ENCODE results near the gene BEST3. TPM values are rescaled to one million over a fixed set of nuclear protein-coding genes. Genes with fewer than 3 reads are reported as not detected.

The BEST3 gene
- total and polyA plus RNA-seq, 2 experiments from 2014 or later = not detected

DNA sequence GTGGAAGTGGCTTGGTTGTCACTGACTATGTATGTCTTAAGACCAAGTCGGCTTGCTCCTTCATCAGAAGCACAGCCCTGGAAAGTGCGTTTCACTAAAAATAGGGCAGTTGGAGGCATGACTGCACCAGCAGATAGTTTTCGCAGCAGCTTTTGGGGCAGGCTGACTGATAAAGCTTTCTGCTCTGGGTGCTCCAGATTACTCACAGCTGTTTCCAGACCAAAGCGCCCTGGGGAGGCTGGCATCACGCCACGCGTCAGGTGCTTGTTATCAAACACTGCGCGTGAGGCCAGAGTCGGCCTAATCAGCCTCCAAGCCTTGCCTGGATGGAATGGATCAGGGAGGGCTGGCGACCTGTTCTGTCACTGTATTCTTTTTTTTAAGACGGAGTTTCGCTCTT, 75.1 kb downstream of the BEST3 start:
- H2AFZ ChIP-seq = no peak overlapping the region
- no peaks in the 10 kb centered on the region for H3F3A ChIP-seq (replicated peaks; ENCODE audit: low read depth)
- H3K4me1 Mint-ChIP-seq = no peaks in the 10 kb centered on the region; the same call in 2 of the 3 replicates
- no peak overlapping the region for H3K27ac ChIP-seq (ENCODE audit: low read depth)
- no peaks in the 10 kb centered on the region for H3K27me3 ChIP-seq (ENCODE audit: insufficient read depth)
- no peak overlapping the region for H3K4me3 ChIP-seq
- no peaks in the 10 kb centered on the region for H4K20me1 ChIP-seq (replicated peaks; ENCODE audit: insufficient read depth)
- no peak overlapping the region for H3K4me3 Mint-ChIP-seq
- no peak overlapping the region for H3K27ac Mint-ChIP-seq
- H3K9me3 Mint-ChIP-seq = no peaks in the 10 kb centered on the region
- ATAC-seq (no peak), DNase-seq (ENCODE audit: low spot score) (no peak)
- H3K9me2 ChIP-seq (ENCODE audit: insufficient read depth) = peaks cover 9% of the 10 kb centered on the region; the same call in 1 of the 2 replicates
- no peak for TF ChIP-seq EZH2 (IDR thresholded peaks at IDR 0.05; ENCODE audit: low read depth, unreplicated experiment)
- TF ChIP-seq ZNF114 (CRISPR knock-in tag; IDR thresholded peaks at IDR 0.05) = no peak
- TF ChIP-seq CREB1 (CRISPR knock-in tag; IDR thresholded peaks at IDR 0.05; ENCODE audit: low read depth) = no peak
- H3K36me3 Mint-ChIP-seq (ENCODE audit: low read depth) = no peaks in the 10 kb centered on the region
- peaks cover 3% of the 10 kb centered on the region for H3K27me3 Mint-ChIP-seq (ENCODE audit: insufficient read depth, low read depth, poor library complexity)
- no peaks in the 10 kb centered on the region for H3K79me2 ChIP-seq (replicated peaks; ENCODE audit: insufficient read depth)
- no peak overlapping the region for H3K4me2 ChIP-seq
- H3K36me3 ChIP-seq (ENCODE audit: insufficient read depth) = no peaks in the 10 kb centered on the region
- no peaks in the 10 kb centered on the region for H3K4me1 ChIP-seq (ENCODE audit: insufficient read depth)

DNA sequence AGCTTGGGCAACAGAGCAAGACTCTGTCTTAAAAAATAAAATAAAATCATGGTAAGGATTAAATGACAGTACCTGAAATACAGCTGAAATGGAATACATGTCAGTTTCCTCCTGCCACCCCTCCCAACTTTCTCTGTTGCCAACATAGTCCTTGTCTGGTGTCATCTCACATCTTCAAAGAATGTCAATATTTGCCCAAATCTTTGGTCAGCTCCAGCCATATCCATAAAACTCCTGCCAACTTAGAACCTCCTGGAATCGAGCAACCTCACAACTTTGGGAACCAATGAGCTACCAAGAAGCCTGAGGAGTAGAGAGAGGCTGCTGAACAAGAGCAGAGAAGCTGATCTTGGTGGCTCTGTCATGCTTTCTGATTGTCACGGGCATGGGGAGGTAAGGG, 77.6 kb downstream of the BEST3 start:
- Histone ChIP-seq H3K4me1 (ENCODE audit: insufficient read depth) (no peaks in the 10 kb centered on the region), H4K20me1 (replicated peaks; ENCODE audit: insufficient read depth) (no peaks in the 10 kb centered on the region), H3K79me2 (replicated peaks; ENCODE audit: insufficient read depth) (no peaks in the 10 kb centered on the region), H3K9me2 (ENCODE audit: insufficient read depth) (peaks cover 13% of the 10 kb centered on the region; the same call in 1 of the 2 replicates), H3K36me3 (ENCODE audit: insufficient read depth) (no peaks in the 10 kb centered on the region), H3K4me3 (no peak overlapping the region), H3K4me2 (no peak overlapping the region), H3K27me3 (ENCODE audit: insufficient read depth) (no peaks in the 10 kb centered on the region), H3K27ac (ENCODE audit: low read depth) (no peak overlapping the region), H3F3A (replicated peaks; ENCODE audit: low read depth) (no peaks in the 10 kb centered on the region), H2AFZ (no peak overlapping the region)
- H3K27ac Mint-ChIP-seq = no peak overlapping the region
- no peak for ATAC-seq
- no peaks in the 10 kb centered on the region for H3K36me3 Mint-ChIP-seq (ENCODE audit: low read depth)
- no peak for DNase-seq (ENCODE audit: low spot score)
- no peak overlapping the region for H3K4me3 Mint-ChIP-seq
- H3K9me3 Mint-ChIP-seq = no peaks in the 10 kb centered on the region
- no peaks in the 10 kb centered on the region for H3K4me1 Mint-ChIP-seq
- peaks cover 4% of the 10 kb centered on the region for H3K27me3 Mint-ChIP-seq (ENCODE audit: insufficient read depth, low read depth, poor library complexity)
- TF ChIP-seq, protein P1, sequence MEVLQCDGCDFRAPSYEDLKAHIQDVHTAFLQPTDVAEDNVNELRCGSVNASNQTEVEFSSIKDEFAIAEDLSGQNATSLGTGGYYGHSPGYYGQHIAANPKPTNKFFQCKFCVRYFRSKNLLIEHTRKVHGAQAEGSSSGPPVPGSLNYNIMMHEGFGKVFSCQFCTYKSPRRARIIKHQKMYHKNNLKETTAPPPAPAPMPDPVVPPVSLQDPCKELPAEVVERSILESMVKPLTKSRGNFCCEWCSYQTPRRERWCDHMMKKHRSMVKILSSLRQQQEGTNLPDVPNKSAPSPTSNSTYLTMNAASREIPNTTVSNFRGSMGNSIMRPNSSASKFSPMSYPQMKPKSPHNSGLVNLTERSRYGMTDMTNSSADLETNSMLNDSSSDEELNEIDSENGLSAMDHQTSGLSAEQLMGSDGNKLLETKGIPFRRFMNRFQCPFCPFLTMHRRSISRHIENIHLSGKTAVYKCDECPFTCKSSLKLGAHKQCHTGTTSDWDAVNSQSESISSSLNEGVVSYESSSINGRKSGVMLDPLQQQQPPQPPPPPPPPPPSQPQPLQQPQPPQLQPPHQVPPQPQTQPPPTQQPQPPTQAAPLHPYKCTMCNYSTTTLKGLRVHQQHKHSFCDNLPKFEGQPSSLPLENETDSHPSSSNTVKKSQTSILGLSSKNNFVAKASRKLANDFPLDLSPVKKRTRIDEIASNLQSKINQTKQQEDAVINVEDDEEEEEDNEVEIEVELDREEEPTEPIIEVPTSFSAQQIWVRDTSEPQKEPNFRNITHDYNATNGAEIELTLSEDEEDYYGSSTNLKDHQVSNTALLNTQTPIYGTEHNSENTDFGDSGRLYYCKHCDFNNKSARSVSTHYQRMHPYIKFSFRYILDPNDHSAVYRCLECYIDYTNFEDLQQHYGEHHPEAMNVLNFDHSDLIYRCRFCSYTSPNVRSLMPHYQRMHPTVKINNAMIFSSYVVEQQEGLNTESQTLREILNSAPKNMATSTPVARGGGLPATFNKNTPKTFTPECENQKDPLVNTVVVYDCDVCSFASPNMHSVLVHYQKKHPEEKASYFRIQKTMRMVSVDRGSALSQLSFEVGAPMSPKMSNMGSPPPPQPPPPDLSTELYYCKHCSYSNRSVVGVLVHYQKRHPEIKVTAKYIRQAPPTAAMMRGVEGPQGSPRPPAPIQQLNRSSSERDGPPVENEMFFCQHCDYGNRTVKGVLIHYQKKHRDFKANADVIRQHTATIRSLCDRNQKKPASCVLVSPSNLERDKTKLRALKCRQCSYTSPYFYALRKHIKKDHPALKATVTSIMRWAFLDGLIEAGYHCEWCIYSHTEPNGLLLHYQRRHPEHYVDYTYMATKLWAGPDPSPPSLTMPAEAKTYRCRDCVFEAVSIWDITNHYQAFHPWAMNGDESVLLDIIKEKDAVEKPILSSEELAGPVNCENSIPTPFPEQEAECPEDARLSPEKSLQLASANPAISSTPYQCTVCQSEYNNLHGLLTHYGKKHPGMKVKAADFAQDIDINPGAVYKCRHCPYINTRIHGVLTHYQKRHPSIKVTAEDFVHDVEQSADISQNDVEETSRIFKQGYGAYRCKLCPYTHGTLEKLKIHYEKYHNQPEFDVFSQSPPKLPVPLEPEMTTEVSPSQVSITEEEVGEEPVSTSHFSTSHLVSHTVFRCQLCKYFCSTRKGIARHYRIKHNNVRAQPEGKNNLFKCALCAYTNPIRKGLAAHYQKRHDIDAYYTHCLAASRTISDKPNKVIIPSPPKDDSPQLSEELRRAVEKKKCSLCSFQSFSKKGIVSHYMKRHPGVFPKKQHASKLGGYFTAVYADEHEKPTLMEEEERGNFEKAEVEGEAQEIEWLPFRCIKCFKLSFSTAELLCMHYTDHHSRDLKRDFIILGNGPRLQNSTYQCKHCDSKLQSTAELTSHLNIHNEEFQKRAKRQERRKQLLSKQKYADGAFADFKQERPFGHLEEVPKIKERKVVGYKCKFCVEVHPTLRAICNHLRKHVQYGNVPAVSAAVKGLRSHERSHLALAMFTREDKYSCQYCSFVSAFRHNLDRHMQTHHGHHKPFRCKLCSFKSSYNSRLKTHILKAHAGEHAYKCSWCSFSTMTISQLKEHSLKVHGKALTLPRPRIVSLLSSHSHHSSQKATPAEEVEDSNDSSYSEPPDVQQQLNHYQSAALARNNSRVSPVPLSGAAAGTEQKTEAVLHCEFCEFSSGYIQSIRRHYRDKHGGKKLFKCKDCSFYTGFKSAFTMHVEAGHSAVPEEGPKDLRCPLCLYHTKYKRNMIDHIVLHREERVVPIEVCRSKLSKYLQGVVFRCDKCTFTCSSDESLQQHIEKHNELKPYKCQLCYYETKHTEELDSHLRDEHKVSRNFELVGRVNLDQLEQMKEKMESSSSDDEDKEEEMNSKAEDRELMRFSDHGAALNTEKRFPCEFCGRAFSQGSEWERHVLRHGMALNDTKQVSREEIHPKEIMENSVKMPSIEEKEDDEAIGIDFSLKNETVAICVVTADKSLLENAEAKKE (CRISPR knock-in tag; IDR thresholded peaks at IDR 0.05) = no peak
- TF ChIP-seq, protein P2, sequence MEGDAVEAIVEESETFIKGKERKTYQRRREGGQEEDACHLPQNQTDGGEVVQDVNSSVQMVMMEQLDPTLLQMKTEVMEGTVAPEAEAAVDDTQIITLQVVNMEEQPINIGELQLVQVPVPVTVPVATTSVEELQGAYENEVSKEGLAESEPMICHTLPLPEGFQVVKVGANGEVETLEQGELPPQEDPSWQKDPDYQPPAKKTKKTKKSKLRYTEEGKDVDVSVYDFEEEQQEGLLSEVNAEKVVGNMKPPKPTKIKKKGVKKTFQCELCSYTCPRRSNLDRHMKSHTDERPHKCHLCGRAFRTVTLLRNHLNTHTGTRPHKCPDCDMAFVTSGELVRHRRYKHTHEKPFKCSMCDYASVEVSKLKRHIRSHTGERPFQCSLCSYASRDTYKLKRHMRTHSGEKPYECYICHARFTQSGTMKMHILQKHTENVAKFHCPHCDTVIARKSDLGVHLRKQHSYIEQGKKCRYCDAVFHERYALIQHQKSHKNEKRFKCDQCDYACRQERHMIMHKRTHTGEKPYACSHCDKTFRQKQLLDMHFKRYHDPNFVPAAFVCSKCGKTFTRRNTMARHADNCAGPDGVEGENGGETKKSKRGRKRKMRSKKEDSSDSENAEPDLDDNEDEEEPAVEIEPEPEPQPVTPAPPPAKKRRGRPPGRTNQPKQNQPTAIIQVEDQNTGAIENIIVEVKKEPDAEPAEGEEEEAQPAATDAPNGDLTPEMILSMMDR (conservative IDR thresholded peaks at IDR 0.05; ENCODE audit: low read depth in 2 of 2) = no peak
- no peak for TF ChIP-seq EZH2phosphoT487 (IDR thresholded peaks at IDR 0.05; ENCODE audit: unreplicated experiment)
- no peak for TF ChIP-seq STAT1 (IDR thresholded peaks at IDR 0.05; ENCODE audit: unreplicated experiment)
- no peak for TF ChIP-seq EZH2 (IDR thresholded peaks at IDR 0.05; ENCODE audit: low read depth, unreplicated experiment)
- no peak for TF ChIP-seq POLR2AphosphoS5 (IDR thresholded peaks at IDR 0.05; ENCODE audit: low read depth)
- no peak for TF ChIP-seq JUNB (IDR thresholded peaks at IDR 0.05; ENCODE audit: unreplicated experiment)
- TF ChIP-seq ZNF331 (CRISPR knock-in tag; IDR thresholded peaks at IDR 0.05; ENCODE audit: low read depth) = no peak
- no peak for TF ChIP-seq CREB1 (CRISPR knock-in tag; IDR thresholded peaks at IDR 0.05; ENCODE audit: low read depth)
- TF ChIP-seq, protein P3, sequence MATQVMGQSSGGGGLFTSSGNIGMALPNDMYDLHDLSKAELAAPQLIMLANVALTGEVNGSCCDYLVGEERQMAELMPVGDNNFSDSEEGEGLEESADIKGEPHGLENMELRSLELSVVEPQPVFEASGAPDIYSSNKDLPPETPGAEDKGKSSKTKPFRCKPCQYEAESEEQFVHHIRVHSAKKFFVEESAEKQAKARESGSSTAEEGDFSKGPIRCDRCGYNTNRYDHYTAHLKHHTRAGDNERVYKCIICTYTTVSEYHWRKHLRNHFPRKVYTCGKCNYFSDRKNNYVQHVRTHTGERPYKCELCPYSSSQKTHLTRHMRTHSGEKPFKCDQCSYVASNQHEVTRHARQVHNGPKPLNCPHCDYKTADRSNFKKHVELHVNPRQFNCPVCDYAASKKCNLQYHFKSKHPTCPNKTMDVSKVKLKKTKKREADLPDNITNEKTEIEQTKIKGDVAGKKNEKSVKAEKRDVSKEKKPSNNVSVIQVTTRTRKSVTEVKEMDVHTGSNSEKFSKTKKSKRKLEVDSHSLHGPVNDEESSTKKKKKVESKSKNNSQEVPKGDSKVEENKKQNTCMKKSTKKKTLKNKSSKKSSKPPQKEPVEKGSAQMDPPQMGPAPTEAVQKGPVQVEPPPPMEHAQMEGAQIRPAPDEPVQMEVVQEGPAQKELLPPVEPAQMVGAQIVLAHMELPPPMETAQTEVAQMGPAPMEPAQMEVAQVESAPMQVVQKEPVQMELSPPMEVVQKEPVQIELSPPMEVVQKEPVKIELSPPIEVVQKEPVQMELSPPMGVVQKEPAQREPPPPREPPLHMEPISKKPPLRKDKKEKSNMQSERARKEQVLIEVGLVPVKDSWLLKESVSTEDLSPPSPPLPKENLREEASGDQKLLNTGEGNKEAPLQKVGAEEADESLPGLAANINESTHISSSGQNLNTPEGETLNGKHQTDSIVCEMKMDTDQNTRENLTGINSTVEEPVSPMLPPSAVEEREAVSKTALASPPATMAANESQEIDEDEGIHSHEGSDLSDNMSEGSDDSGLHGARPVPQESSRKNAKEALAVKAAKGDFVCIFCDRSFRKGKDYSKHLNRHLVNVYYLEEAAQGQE (IDR thresholded peaks at IDR 0.05; ENCODE audit: unreplicated experiment) = no peak

All from GM23338 (cell line).